ENCODE data around the gene SLC28A2.

The SLC28A2 gene

DNA sequence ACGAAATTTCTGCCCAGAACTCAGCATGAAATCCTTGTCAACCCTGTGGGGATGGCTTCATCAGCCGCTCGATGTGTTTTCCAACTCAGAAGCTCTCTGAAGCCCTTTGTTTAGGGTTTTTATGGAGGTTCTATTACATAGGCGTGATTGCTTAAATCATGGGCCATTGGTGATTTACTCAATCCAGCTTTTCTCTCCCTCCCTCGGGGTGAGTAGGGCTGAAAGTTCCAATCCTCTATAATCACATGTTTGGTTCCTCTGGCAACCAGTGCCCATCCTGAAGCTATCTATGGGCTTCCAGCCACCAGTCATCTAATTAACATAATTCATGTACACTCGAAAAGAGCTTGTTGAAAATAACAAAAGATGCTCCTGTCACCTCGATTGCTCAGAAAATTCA is 74.7 kb downstream of the SLC28A2 start:
- DNase-seq, result peak; percentile 75
